ENCODE measurements around the gene TNPO2.
A peak's percentile ranks its signal among the peaks of the same experiment; 100 is the strongest.

The TNPO2 gene
- total RNA-seq = 29.5 to 49.7 (median 41.5) reads per million in 17 experiments

DNA sequence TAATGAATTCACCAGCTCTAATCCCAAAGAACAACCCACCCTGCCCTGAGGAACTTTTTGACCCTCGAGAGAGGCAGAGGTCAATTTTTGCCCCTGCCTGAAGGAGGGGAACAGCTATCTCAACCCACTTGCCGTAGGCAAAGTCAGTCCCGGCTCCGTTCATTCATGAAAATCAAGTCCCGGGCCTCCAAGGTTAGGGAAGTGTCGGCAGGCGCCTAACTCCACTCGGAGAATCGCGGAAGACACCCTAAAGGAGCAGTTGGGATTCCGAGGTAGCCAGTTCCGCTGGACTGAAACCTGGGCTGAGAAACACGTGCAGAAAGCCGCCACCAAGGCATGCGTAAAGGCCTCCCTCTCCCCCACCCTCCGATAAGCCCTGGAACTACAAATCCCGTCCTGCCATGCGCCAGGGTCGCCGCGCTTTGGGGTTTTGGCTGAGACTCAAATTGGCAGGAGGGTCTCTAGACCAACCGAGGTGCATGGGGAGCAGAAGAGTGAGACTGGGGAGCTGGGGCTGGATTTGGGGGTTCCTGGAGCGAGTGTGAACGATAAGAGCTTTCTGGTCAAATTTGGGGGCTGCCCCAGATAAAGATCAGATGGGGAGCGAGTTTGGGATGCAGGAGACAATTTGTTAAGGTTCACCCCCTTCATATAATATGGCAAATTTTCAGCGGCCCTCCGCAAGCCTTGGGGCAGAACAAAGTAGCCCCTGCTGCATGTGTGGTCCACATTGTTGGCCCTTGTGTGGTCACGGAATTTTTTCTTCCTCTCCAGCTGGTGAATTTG is at the start of gene TNPO2:
Gene TNPO2 (minus strand): TSS at position 292 of the 786 bp plus-strand sequence. CDS start 2,955 bp downstream, outside the sequence.
- DNase-seq = peak; percentile 57 to 72 (median 64)

DNA sequence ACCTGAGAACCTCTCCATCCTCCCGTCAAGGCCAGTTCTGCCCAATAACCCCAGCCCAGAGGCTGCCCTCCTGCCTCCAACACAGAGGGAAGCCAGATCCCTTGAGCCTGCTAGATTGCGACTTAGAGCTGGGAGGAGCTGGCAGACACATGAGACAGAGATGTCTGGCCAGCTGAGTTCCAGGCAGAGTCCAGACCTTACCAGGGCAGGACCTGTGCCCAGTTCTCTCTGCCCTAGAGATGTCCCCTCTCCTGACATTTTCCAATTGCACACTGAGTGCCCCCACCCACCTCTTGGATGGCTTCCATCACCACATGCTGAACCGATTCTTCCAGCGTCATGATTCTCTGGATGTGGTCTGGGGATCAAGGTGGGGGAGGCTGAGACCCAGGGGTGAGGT is 48.6 kb upstream of the TNPO2 start:
- no peak for DNase-seq

DNA sequence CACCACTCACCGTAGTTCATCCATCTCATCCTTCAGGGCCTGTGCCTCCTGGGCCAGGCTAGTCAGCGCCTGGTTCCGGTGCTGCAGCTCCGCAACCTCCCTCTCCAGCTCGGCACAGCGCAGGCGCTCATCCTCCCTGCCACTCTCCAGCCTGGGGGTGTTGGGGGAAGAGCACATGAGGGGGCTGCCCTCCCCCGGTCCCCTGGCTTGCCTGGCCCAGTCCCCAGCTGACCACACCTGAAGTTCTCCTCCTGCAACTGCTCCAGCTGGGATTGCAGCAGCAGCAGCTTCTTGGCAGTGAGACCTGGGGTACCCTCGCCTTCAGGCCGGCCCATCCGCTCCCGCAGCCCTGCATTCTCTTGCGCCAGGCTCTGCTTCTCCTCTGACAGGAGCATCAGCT is 47.2 kb upstream of the TNPO2 start:
- no peak for DNase-seq

DNA sequence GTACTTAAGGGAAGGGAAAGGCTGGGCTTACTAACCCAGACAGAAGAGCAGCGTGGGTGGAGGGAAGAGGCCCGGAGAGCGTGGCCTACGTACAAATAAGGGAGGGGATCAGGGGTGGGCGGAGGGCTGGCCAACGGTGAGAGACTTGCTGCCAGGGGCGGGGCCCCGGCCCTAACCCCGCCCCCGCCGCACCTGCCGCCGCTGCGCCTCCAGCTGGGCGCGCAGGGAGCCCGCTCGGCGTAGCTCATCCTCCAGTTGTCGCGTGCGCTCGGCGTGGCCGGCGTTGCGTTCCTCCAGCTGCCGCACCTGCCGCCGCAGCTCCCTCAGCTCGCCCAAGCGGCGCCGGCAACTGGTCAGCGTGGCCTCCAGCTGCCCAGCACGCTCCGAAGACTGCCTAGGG is 46.0 kb upstream of the TNPO2 start:
- peak in 2 of 4 experiments; percentile 14 to 33 for DNase-seq

DNA sequence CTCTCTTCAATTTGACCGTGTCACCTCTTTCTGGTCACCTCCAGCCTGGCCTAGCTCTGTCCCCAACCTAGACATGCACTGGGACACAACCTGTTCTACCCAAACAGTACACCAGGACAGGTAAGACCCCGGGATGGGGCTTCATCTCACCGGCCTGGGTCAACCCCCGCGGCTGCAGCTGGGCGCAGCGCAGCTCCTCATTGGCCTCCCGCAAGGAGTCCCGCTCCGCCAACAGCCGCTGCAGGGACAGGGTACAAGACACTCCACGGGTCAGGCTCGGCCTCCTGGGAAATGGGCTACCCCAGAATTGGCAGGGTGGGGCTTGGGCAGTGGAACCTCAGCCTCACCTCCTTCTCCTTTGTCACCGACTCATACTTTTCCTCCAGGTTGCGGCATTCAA is 43.9 kb upstream of the TNPO2 start:
- no peak for DNase-seq

DNA sequence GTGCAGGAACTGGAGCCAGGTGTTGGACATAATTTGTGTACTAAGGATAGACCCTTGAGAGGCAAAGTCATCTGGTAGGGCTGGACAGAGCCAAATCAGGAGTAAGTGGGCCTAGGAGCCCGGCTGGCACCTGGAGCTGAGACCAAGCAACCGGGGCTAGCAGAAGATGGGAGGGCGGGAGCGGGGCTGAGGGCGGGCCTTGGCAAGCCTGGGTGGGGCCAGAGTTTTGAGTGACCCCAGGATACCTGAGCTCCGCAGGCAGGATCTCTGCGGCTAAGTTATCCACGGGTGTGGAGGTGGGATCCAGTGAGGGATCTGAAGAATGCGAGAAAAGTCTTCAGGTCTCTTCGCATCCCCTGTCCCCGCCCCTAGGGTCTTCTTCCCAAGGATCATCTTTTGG is 43.4 kb upstream of the TNPO2 start:
- DNase-seq = no peak

DNA sequence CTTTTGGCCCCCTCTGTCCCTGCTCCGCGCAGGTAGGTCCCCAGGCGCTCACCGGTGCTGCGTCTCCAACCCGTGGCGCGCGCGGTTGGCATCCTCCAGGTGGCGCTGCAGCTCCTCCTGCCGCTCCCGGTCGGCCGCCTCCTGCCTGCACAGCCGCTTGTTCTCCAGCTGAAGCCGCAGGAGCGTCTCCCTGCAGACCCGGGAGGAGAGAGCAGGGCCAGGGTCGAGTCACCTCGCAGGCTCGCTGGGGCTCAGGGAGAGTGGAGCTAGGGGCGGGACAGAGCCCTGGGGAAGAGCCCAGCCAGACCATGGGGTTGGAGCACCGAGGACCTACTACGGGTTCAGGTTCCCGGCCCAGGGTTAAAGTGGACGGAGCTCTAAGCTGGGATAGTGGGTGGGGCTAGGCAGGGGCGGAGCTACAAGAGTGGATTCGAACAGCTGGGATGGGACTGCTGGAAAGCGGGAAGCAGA is 42.4 kb upstream of the TNPO2 start:
- DNase-seq = peak; percentile 82 to 93 (median 88)

DNA sequence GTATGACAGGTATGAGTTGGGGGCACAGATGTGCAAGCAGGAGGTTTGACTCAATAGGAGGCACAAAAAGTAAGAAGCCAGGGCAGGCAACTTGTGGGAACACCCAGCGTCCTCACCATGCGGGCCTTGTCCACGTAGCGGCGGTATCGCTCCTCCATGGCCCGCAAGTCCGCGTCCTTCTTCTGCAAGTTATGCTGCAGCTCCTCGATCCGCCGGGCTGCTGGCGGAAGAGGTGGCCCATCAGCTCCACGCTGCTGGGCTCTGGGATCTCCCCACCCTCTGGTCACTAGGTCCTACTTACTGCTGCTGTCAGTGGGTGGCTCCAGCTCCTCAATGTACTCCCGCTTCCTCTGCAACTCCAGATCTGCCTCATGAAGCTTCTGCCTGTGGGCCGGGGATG is 41.0 kb upstream of the TNPO2 start:
- no peak for DNase-seq

DNA sequence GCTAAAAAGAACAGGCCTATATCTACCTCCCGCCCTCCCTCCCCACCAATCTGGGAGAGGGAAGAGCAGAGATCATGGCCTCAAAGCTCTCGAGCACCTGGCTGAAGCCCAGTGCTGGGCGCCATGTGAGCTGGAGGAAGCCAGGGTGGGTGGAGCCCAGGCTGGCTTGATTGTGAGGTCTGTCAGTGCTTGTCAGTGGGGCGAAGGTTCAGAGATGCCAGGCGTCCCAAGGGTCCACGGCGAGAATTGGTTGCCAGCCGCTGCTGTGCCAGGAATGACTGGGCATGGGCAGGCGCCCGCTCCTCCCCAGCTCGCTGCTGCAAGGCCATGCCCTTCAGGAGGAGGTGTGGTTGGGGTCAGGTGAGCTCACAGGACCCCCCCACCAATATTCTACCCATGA is 39.4 kb upstream of the TNPO2 start:
- no peak for DNase-seq

DNA sequence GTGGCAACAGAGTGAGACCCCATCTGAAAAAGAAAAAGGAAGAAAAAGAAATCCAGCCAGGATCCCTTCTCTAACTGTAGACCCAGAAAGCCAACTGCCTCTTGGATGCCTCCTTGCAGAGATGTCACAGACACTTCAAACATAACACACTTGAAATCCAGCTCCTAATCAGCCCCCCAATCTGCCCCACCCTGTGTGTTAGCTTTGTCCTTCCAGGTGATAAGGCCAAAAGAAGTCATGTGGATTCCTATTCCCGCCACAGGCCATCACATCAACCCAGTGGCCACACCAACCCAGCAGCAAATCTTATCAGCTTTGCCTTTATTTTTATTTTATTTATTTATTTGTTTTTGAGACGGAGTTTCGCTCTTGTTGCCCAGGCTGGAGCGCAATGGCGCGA is 36.0 kb upstream of the TNPO2 start:
- no peak for DNase-seq

DNA sequence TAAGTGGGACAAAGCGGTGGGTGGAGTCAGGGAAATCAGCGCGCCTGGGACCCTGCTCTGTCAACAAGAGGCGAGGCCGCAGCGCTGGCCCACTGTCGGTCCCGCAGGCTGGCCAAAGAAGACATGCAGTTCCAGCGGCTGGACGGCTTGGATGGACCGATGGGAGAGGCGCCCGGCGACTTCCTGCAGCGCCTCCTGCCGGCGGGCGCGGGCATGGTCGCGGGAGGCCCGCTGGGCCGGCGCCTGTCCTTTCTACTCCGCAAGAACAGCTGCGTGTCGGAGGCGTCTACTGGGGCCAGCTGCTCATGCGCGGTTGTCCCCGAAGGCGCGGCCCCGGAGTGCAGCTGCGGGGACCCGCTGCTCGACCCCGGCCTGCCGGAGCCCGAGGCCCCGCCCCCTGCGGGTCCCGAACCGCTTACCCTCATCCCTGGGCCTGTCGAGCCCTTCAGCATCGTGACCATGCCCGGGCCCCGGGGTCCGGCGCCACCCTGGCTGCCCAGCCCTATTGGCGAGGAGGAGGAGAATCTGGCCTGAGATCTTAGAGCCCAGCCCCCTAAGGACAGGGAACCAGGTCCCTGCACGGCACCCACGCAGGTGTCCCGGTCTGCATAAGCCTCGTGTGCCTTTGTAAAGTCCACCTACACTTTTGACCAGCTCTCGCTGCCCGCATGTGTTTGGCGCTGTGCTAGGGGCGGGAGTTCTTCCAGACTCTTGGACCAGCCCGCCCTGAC is 34.0 kb upstream of the TNPO2 start:
- peak; percentile 83 to 90 (median 88) for DNase-seq

DNA sequence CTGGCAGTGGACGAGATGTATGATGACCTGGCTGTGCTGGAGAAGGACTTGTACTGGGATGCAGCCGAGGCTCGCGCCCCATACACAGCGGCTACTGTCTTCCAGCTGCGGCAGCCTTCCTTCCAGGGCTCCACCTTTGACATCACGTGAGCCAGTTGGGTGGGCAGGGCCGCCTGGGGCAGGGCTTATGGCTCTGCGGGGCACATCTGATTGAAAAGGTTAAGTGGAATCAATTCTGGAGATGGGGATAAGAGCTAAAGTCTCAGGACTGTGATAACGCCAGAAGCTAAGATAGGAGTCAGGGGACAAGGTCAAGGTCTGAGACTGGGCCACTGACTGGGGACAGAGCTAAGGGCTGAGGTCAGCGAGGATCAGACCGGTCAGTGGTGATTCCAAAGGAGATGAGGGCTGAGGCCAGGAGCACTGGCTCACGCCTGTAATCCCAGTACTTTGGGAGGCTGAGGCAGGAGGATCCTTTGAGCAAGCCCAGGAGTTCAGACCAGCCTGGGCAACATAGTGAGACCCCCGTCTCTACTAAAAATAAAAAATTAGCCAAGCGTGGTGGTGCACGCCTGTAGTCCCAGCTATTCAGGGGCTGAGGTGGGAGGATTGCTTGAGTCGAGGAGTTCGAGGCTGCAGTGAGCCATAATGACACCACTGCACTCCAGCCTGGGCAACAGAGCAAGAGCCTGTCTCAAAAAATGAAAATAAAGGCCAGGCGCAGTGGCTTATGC is 32.6 kb upstream of the TNPO2 start:
- DNase-seq = no peak

DNA sequence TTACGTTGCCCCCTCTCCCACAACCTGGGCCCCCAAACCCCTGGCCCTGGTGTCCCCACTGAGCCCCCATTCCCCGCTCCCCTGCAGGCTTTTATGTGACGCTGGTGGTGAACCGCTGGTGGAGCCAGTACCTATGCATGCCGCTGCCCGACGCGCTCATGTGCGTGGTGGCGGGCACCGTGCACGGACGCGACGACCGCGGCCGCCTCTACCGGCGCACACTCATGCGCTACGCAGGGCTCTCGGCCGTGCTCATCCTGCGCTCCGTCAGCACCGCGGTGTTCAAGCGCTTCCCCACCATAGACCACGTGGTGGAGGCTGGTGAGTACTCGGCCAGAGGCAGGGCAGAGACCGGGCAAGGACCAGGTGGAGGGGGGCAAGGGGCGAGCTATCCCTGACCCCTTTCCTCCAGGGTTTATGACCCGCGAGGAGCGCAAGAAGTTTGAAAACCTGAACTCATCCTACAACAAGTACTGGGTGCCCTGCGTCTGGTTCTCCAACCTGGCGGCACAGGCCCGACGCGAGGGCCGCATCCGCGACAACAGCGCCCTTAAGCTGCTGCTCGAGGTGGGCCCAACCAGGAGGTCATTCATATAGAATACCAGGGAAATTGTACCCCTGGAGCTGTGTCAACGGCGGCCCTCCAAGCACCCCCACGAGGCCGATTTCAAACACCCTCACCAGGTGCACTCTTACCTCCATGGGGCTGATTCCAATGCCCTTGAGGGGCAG is 30.9 kb upstream of the TNPO2 start:
- DNase-seq = no peak

DNA sequence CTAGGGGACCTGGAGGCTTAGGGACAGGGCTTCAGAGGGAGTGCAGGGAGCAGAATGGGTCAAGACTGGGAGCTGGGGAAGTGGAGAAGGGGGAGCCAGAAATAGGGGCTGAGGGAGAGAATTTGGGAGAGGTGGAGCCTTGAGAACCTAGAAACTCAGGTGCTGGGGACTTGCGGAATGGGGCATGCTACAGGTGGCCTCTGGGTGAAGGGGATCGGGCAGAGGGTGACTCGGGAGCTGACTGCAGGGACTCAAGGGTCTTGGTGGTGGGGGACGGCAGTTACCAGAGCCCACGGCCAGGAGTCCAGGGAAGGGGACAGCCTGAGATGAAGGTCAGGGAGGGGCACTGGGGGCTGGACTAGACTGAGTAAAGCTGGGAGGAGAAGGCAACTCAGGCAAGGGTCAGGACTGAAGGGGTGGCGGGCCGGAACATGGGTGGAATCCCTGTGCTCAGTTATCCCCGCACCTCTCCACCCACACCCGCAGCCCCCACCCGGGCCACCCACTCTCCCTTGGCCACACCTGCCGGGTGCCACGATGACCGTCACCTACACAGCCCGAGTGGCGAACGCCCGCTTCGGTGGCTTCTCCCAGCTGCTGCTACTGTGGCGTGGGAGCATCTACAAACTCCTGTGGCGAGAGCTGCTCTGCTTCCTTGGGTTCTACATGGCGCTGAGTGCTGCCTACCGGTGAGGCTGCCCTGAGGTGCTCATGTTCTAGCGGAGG is 28.5 kb upstream of the TNPO2 start:
- DNase-seq = no peak

DNA sequence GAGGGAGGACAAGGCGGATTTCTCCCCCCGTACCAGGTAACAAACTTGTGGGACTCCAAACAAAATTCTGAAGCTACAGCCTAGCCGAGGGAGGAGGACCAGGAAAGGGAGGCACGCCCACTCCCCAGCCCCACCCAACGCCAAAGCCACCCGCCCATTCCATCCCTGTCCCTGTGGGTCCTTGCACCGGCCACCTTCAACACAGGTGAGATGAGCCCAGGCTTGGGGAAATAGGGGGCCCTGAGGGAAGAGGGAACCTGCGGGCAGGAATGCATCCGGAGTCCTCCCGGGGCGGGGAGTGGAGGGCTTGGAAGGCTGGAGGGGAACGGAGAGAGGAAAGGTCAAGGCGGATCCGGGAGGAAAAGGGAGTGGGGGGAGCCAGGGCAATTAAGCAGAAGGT is 27.9 kb upstream of the TNPO2 start, which contains the start of gene BEST2:
Gene BEST2 (plus strand): TSS at position 157 of the 400 bp plus-strand sequence. CDS start 802 bp downstream, outside the sequence.
- DNase-seq = no peak

DNA sequence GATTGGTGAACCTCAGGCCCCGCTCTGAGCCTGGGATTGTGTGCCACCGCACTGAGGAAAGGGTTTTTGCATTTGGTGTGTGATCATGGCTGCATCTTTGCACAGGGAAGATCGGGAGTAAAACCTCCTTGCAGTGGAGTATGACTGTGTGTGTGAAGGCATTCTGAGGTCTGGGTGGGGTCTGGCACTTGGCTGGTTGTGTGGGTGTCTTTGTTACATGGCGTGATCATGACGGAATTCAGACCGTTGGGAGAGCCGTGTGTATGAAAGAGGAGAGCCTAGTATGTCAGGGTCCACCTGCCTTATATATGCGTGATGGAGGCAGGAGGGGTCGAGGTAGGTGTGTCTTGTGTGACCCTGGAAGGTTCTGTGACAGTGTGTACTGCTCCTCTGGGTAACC is 27.1 kb upstream of the TNPO2 start:
- DNase-seq = no peak

DNA sequence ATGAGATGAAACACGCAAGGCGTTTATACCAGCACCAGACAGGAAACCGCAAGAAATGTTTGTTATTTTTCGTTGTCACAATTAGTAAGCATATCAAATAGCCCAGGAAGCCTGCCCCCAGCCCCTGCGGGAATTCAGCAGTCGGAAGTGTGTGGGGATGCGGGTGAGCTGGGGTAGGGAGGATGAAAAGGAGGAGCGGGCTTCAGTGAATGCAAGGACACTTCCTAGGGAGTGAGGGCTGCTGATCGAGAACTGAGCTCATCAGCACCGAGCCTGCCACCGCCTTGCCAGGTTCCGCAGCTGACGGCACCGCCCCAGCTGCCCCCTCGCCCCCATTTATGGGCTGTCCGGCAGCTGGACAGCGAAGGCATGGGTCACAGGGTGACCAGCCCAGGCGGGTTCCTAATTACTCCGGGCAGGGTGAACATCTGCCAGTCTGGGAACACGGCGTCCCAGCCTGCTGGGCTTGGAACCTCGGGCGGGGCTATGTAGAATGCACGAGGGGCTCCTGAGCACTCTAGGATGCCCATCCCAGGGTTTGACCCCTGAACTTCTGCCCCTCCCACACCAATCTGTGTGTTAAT is 26.3 kb upstream of the TNPO2 start:
- DNase-seq = no peak

DNA sequence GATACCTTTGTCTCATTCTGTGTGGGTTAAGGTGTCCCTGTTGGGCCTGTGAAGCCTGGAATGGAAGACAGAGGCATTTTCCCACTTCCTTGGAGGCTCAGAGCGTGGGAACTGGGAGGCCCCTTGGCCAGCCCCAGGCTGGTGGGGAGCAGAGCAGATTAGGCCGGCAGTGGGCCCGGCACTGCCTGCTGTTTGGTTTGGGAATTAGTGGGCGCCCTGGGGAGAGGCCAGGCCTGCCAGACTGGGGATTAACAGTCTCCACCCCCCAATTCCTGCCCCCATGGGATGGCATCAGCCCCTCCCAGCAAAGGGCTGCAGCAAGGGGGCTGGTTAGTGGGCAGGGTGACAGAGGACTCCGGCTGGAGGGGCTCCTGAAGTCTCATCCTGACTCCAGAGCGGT is 24.8 kb upstream of the TNPO2 start:
- DNase-seq = no peak

DNA sequence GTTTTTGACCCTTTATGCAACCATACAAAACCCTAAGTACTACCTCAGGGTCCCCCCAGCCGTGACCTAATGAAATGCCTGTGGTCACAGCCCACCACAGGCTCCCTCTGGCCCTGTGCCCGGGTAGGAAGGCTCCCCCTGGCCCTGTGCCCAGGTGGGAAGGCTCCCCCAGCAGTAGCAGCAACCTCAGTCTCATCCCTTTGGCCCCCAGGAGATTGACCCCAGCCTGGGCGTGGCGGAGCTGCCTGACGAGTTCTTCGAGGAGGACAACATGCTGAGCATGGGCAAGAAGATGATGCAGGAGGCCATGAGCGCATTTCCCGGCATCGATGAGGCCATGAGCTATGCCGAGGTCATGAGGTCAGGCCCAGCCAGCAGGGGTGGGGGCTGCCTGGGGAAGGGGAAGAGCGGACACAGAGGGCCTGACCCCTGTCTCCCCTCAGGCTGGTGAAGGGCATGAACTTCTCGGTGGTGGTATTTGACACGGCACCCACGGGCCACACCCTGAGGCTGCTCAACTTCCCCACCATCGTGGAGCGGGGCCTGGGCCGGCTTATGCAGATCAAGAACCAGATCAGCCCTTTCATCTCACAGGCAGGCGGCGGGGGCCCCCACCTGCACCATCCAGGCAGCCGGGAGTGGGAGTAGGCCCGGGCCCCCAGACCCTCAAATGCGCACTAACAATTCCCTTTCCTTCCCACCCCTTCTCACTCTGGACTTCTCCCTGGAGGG is 21.6 kb upstream of the TNPO2 start:
- DNase-seq = no peak

DNA sequence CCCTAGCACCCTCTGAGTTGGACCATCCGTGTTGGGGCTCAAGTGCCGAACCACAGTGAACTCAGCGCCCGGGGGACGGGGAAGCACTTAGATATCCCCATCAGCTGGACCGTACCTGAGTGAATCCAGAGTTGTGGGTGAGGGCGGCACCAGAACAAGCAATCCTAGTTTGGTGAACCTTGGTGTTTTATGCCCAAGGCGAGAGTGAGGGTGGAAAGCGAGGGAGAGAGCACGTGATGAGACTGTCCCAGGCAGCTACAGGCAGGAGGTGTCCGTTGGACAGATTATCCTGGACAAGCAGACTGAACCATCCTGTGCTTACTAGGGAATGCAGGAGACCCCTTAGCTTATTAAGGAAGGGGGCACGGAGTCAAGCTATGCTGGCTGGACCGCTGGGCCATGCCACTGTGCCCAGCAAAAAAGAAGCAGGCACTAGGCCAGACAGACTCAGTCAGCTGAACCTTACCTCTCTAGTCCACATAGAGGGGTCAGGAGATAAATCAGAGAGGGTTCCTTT is 14.2 kb upstream of the TNPO2 start:
- DNase-seq = no peak
